ENCODE results near the gene NT5DC3.

Gene NT5DC3

GRCh38 chr12:103791350-103791920, 49.6 kb downstream of the NT5DC3 start:
- in situ Hi-C loops (cut with MboI; ENCODE audit: low sequenced_read_pairs, unreplicated experiment) = no loop called here
- DNase-seq (ENCODE audit: low spot score) = no peak
- TF ChIP-seq, protein P1, sequence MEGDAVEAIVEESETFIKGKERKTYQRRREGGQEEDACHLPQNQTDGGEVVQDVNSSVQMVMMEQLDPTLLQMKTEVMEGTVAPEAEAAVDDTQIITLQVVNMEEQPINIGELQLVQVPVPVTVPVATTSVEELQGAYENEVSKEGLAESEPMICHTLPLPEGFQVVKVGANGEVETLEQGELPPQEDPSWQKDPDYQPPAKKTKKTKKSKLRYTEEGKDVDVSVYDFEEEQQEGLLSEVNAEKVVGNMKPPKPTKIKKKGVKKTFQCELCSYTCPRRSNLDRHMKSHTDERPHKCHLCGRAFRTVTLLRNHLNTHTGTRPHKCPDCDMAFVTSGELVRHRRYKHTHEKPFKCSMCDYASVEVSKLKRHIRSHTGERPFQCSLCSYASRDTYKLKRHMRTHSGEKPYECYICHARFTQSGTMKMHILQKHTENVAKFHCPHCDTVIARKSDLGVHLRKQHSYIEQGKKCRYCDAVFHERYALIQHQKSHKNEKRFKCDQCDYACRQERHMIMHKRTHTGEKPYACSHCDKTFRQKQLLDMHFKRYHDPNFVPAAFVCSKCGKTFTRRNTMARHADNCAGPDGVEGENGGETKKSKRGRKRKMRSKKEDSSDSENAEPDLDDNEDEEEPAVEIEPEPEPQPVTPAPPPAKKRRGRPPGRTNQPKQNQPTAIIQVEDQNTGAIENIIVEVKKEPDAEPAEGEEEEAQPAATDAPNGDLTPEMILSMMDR (IDR thresholded peaks at IDR 0.05; ENCODE audit: borderline replicate concordance, control extremely low read depth, extremely low read depth, insufficient read depth, missing control alignments) = no peak

GRCh38 chr12:103786201-103786600, 54.8 kb downstream of the NT5DC3 start:
- TF ChIP-seq, protein P1 (IDR thresholded peaks at IDR 0.05; ENCODE audit: borderline replicate concordance, control extremely low read depth, extremely low read depth, insufficient read depth, missing control alignments) = no peak
- in situ Hi-C loops (cut with MboI; ENCODE audit: low sequenced_read_pairs, unreplicated experiment) = no loop called here
- DNase-seq (ENCODE audit: low spot score) = no peak

DNA sequence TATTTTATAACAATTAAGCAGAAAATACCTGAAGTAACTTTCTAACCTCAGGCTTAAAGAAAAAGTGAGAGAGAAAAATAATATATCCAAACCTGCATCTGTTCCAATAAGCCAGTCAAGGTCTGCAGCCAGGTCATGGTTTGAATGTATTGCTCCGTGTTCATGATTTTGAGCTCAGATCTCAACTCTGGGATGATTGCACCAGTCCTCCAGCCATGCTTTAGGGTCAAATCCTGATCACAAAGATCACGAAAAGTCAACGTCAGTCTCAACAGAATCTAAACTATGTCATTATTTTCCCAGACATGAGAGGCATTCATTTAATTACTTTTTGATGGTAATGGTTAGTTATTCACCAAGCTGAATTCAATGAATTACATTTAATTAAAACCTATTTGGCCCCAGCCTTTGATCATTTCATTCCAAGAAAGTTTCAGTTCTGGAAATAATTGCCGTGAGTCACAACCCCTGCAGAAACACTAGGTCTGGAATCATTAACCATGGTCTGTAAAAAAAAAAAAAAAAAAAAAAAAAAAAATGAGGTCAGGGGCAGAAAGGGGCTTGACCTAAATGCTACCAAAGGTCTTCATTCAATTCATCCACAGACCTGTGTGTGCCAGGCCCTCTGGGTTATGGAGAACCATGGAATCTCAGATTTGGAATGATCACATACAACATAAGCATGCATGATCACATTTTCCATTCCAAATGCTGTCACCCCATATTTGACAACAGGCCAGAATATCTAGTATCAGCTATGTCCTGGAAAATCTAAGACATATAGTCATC, 55.6 kb downstream of the NT5DC3 start:
- no peak for DNase-seq (ENCODE audit: low spot score)
- TF ChIP-seq, protein P1 (IDR thresholded peaks at IDR 0.05; ENCODE audit: borderline replicate concordance, control extremely low read depth, extremely low read depth, insufficient read depth, missing control alignments) = no peak
- in situ Hi-C loops (cut with MboI; ENCODE audit: low sequenced_read_pairs, unreplicated experiment) = no loop called here

DNA sequence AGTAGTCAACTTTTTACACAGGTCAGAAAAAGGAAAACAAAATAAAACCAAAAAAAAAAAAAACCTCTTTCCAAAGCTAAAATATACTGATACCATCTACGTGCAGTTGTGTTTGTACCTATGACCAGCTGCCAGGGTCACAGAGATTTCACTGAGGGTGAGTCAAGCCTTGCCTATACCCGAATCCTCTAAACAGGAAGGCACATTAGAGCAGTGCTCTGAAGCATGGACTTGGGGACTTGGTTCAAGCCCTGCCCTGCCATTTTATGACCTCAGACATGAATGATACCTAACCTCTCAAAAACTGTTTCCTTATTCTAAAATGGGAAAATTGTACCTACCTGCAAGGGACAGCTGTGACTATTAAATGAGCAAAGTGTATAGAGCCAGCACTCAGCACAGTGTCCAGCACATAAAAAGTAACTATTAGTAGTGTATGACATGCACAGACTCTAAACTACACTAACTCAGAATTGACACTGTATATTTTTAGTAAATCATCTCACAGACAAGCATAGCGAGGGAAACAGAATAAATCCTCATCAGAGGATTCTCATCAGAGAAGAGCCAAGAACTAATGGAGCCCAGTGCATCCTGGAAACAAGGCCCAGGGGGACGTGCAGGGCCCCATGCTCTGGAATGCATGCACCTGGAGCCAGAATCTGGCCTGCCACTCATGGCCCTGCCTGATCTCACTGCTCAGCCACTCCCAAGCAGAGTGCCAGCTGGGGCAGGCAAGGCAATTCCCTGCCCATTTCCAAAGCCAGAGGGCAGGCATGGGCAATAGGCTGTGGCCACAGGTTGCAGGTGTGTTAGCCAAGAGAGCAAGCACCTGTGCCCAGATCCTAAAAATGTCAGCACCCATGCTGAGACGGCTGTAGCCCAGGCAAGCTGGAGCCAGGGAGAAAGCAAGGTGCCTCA, 57.0 kb downstream of the NT5DC3 start:
- in situ Hi-C loops (cut with MboI; ENCODE audit: low sequenced_read_pairs, unreplicated experiment) = no loop called here
- TF ChIP-seq, protein P1 (IDR thresholded peaks at IDR 0.05; ENCODE audit: borderline replicate concordance, control extremely low read depth, extremely low read depth, insufficient read depth, missing control alignments) = no peak
- no peak for DNase-seq (ENCODE audit: low spot score)

DNA sequence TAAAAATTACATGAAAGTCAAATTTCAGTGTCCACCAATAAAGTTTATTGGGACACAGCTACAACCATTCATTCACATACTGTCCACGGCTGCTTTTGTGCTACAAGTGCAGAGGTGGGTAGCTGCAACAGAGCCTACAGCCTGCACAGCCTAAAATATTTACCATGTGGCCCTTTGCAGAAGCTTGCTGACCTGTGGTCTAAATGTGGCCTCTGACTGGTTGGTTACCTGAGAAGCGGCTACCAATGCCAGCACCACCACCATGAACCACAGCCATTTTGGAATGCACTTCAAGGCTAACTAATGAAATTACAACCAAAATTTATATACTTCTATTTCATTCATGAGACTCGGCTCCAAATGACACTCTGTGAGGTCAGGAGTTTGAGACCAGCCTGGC, 58.6 kb downstream of the NT5DC3 start:
- DNase-seq (ENCODE audit: low spot score) = no peak
- TF ChIP-seq, protein P1 (IDR thresholded peaks at IDR 0.05; ENCODE audit: borderline replicate concordance, control extremely low read depth, extremely low read depth, insufficient read depth, missing control alignments) = no peak
- in situ Hi-C loops (cut with MboI; ENCODE audit: low sequenced_read_pairs, unreplicated experiment) = no loop called here

GRCh38 chr12:103780992-103781391, 60.0 kb downstream of the NT5DC3 start:
- in situ Hi-C loops (cut with MboI; ENCODE audit: low sequenced_read_pairs, unreplicated experiment) = no loop called here
- TF ChIP-seq, protein P1 (IDR thresholded peaks at IDR 0.05; ENCODE audit: borderline replicate concordance, control extremely low read depth, extremely low read depth, insufficient read depth, missing control alignments) = no peak
- DNase-seq (ENCODE audit: low spot score) = no peak
